Smooth muscle cell (in vitro differentiated cells): ENCODE measurements around the gene METTL13. TPM values are rescaled to one million over a fixed set of nuclear protein-coding genes. Genes with fewer than 3 reads are reported as not detected.
A peak's percentile ranks its signal among the peaks of the same experiment; 100 is the strongest.

Experiments used
- DNase-seq: peaks from one replicate; lab custom pipeline; 2025; ENCODE audit not compliant: unreplicated experiment; lab: John Stamatoyannopoulos, UW
- H2AFZ ChIP-seq: fragments of 200-600 bp; sonication (generic); 2 replicates; pipeline ENCODE4 v1.6.0; 2016; ENCODE audit warnings: antibody characterized with exemption, low read depth, mild to moderate bottlenecking
- H3F3A ChIP-seq: fragments of 200-600 bp; sonication (generic); 2 replicates; pipeline ENCODE4 v1.6.0; 2017; ENCODE audit warnings: antibody characterized with exemption, low read depth
- H3K27ac ChIP-seq: fragments of 200-600 bp; sonication (generic); 2 replicates; pipeline ENCODE4 v1.5.1; 2016; ENCODE audit warnings: low read depth, mild to moderate bottlenecking
- H3K27me3 ChIP-seq: fragments of 200-600 bp; sonication (generic); 2 replicates; pipeline ENCODE4 v1.6.1; 2016; ENCODE audit warnings: low read depth, mild to moderate bottlenecking
- H3K36me3 ChIP-seq: fragments of 200-600 bp; sonication (generic); 2 replicates; pipeline ENCODE4 v1.5.1; 2016; ENCODE audit warnings: low read depth
- H3K4me1 ChIP-seq: fragments of 200-600 bp; sonication (generic); 2 replicates; pipeline ENCODE4 v1.5.1; 2016; ENCODE audit warnings: low read depth
- H3K4me2 ChIP-seq: fragments of 200-600 bp; sonication (generic); 2 replicates; pipeline ENCODE4 v1.6.0; 2016; ENCODE audit warnings: mild to moderate bottlenecking
- H3K4me3 ChIP-seq: fragments of 200-600 bp; sonication (generic); 2 replicates; pipeline ENCODE4 v1.5.1; 2016; ENCODE audit warnings: mild to moderate bottlenecking
- H3K79me2 ChIP-seq: fragments of 200-600 bp; sonication (generic); 2 replicates; pipeline ENCODE4 v1.6.0; 2016; ENCODE audit warnings: low read depth, mild to moderate bottlenecking
- H3K9ac ChIP-seq: fragments of 200-600 bp; sonication (generic); 2 replicates; pipeline ENCODE4 v1.6.0; 2016; ENCODE audit warnings: low read depth
- H3K9me3 ChIP-seq: fragments of 200-600 bp; sonication (generic); replicated peaks from 2 replicates; pipeline ENCODE4 v1.5.1; 2016; ENCODE audit warnings: low read depth
- H4K20me1 ChIP-seq: fragments of 200-600 bp; sonication (generic); 2 replicates; pipeline ENCODE4 v1.6.0; 2016; ENCODE audit warnings: low read depth
- CTCF ChIP-seq: fragments of 200-600 bp; sonication (generic); IDR thresholded peaks from 2 replicates; pipeline ENCODE4 v1.5.1; 2017; ENCODE audit warnings: borderline replicate concordance, mild to moderate bottlenecking, antibody characterized with exemption; ENCODE audit not compliant: insufficient read depth, poor library complexity, severe bottlenecking
- WGBS: methylation state at CpG from one replicate; pipeline ENCODE4 v1.1.7; 2016; ENCODE audit warnings: low lambda C conversion rate; 5-methylcytosine and 5-hydroxymethylcytosine counted together
- polyA plus RNA-seq: library from polyadenylated mRNA; unstranded; fragments of >200 nt; fragmentation: Nextera tagmentation; extraction: Ambion mirVana; gene quantifications from 2 replicates; pipeline ENCODE4 v1.2.1, GENCODE V29; 2016
- total RNA-seq: library from RNA; depleted of rRNA; stranded (reverse); fragments of >200 nt; gene quantifications from 2 replicates; pipeline ENCODE4 v1.2.3, GENCODE V29; 2014

The METTL13 gene
- total and polyA plus RNA-seq, 2 experiments from 2014 or later = 17.5 to 19.2 TPM

GRCh38 chr1:171751221-171751620, 30.2 kb upstream of the METTL13 start:
- 91% methylated on average over 6 of the region's 6 CpGs for WGBS
- Histone ChIP-seq H3K9ac (no peak overlapping the region), H3K36me3 (no peaks in the 10 kb centered on the region), H3K4me3 (no peak overlapping the region), H3K27ac (no peak overlapping the region), H3K4me2 (no peak overlapping the region), H3K9me3 (no peaks in the 10 kb centered on the region), H3K27me3 (no peaks in the 10 kb centered on the region), H2AFZ (no peak overlapping the region), H4K20me1 (no peaks in the 10 kb centered on the region), H3K4me1 (no peaks in the 10 kb centered on the region), H3K79me2 (no peaks in the 10 kb centered on the region), H3F3A (no peaks in the 10 kb centered on the region)
- no peak for TF ChIP-seq CTCF
- no peak for DNase-seq

- H2AFZ ChIP-seq = no peak overlapping the region
- no peak overlapping the region for H3K9ac ChIP-seq
- no peaks in the 10 kb centered on the region for H3K27me3 ChIP-seq
- no peak overlapping the region for H3K4me3 ChIP-seq
- H3K27ac ChIP-seq = no peak overlapping the region
- DNase-seq = no peak
- TF ChIP-seq CTCF = no peak
- no peak overlapping the region for H3K4me2 ChIP-seq
- no peaks in the 10 kb centered on the region for H3K4me1 ChIP-seq
- no peaks in the 10 kb centered on the region for H3K9me3 ChIP-seq
- no peaks in the 10 kb centered on the region for H4K20me1 ChIP-seq
- 97% methylated on average over 2 of the region's 2 CpGs for WGBS
- no peaks in the 10 kb centered on the region for H3F3A ChIP-seq
- H3K36me3 ChIP-seq = no peaks in the 10 kb centered on the region
- H3K79me2 ChIP-seq = no peaks in the 10 kb centered on the region
Measured at GRCh38 chr1:171753182-171753581, 28.3 kb upstream of the METTL13 start.

GRCh38 chr1:171753685-171754352, 27.6 kb upstream of the METTL13 start:
- Histone ChIP-seq H3K4me2 (no peak overlapping the region), H3K79me2 (no peaks in the 10 kb centered on the region), H3K36me3 (no peaks in the 10 kb centered on the region), H3K9ac (no peak overlapping the region), H4K20me1 (no peaks in the 10 kb centered on the region), H3K4me3 (no peak overlapping the region), H3K27me3 (no peaks in the 10 kb centered on the region), H3K4me1 (no peaks in the 10 kb centered on the region), H3F3A (no peaks in the 10 kb centered on the region), H3K27ac (no peak overlapping the region), H3K9me3 (no peaks in the 10 kb centered on the region), H2AFZ (no peak overlapping the region)
- DNase-seq = no peak
- TF ChIP-seq CTCF = no peak
- WGBS = 56% methylated on average over 4 of the region's 4 CpGs

GRCh38 chr1:171754353-171754705, 27.1 kb upstream of the METTL13 start:
- H3K4me1 ChIP-seq = no peaks in the 10 kb centered on the region
- H3K36me3 ChIP-seq = no peaks in the 10 kb centered on the region
- no peak overlapping the region for H3K9ac ChIP-seq
- no peaks in the 10 kb centered on the region for H3K79me2 ChIP-seq
- H3F3A ChIP-seq = no peaks in the 10 kb centered on the region
- H4K20me1 ChIP-seq = no peaks in the 10 kb centered on the region
- no peak overlapping the region for H3K4me2 ChIP-seq
- TF ChIP-seq CTCF = no peak
- H3K4me3 ChIP-seq = no peak overlapping the region
- DNase-seq = no peak
- no peak overlapping the region for H3K27ac ChIP-seq
- H3K9me3 ChIP-seq = no peaks in the 10 kb centered on the region
- peak overlapping the region; percentile 26 for H2AFZ ChIP-seq
- 76% methylated on average over 4 of the region's 4 CpGs for WGBS
- H3K27me3 ChIP-seq = no peaks in the 10 kb centered on the region
